OCI-LY7 (cell line): ENCODE measurements around the gene CYP2F1. TPM values are rescaled to one million over a fixed set of nuclear protein-coding genes. Genes with fewer than 3 reads are reported as not detected.

Source experiments
- BruUV-seq: library from RNA; stranded (reverse); fragments of 400-500 nt; replicated peaks from 2 replicates; lab custom pipeline; 2021; lab: Mats Ljungman, UMichigan
- CTCF ChIA-PET: fragments of 300-600 bp; sonication (Branson Sonifier 250); formaldehyde crosslinking; loops from one replicate; lab custom pipeline; 2022; ENCODE audit warnings: antibody characterized with exemption; ENCODE audit not compliant: unreplicated experiment; lab: Charles Lee
- POLR2A ChIA-PET: fragments of 300-600 bp; sonication (Branson Sonifier 250); formaldehyde crosslinking; loops from one replicate; lab custom pipeline; 2022; ENCODE audit warnings: antibody characterized with exemption; lab: Charles Lee
- DNase-seq: peaks from one replicate; pipeline ENCODE4 v3.0.0-alpha.2; 2015; ENCODE audit warnings: low spot score
- H2AFZ ChIP-seq: fragments of 200-600 bp; sonication (generic), shearing (Covaris generic); 2 replicates; pipeline ENCODE4 v1.6.1; 2014; ENCODE audit warnings: mild to moderate bottlenecking, antibody characterized with exemption, low read length, moderate library complexity
- H3K27ac ChIP-seq: fragments of 200-600 bp; sonication (generic); 2 replicates; pipeline ENCODE4 v1.5.1; 2014; ENCODE audit warnings: mixed run types, low read depth, mild to moderate bottlenecking, moderate library complexity, low read length, inconsistent platforms; ENCODE audit not compliant: poor library complexity, severe bottlenecking
- H3K36me3 ChIP-seq: fragments of 200-600 bp; sonication (generic); 2 replicates; pipeline ENCODE4 v1.6.1; 2014; ENCODE audit warnings: mild to moderate bottlenecking, antibody characterized with exemption, low read length, moderate library complexity, mixed read lengths; ENCODE audit not compliant: insufficient read depth
- H3K4me1 ChIP-seq: fragments of 200-600 bp; sonication (generic); 2 replicates; pipeline ENCODE4 v1.5.1; 2014; ENCODE audit warnings: mild to moderate bottlenecking, low read length; ENCODE audit not compliant: insufficient read depth, poor library complexity, severe bottlenecking
- H3K4me2 ChIP-seq: fragments of 200-600 bp; sonication (generic); 2 replicates; pipeline ENCODE4 v1.6.1; 2014; ENCODE audit warnings: mild to moderate bottlenecking, low read length
- H3K4me3 ChIP-seq: fragments of 200-600 bp; sonication (generic); 2 replicates; pipeline ENCODE4 v1.5.1; 2014; ENCODE audit warnings: mild to moderate bottlenecking, low read depth, low read length; ENCODE audit not compliant: poor library complexity, severe bottlenecking
- H3K79me2 ChIP-seq: fragments of 200-600 bp; sonication (generic); 2 replicates; pipeline ENCODE4 v1.6.1; 2016; ENCODE audit warnings: low read depth, mild to moderate bottlenecking, low read length, moderate library complexity, mixed read lengths; ENCODE audit not compliant: insufficient read depth
- H3K9me2 ChIP-seq: fragments of 200-600 bp; sonication (generic); 2 replicates; pipeline ENCODE4 v1.6.1; 2016; ENCODE audit warnings: mild to moderate bottlenecking, low read length, mixed read lengths; ENCODE audit not compliant: insufficient read depth
- H3K9me3 ChIP-seq: fragments of 200-600 bp; sonication (generic); 2 replicates; pipeline ENCODE4 v1.6.1; 2014; ENCODE audit warnings: mild to moderate bottlenecking, mixed run types, low read length, mixed read lengths
- H4K20me1 ChIP-seq: fragments of 200-600 bp; sonication (generic); 2 replicates; pipeline ENCODE4 v1.6.1; 2014; ENCODE audit warnings: mild to moderate bottlenecking, antibody characterized with exemption, low read length, moderate library complexity, mixed read lengths; ENCODE audit not compliant: insufficient read depth
- EZH2phosphoT487 ChIP-seq: fragments of 200-600 bp; sonication (generic); IDR thresholded peaks from 2 replicates; pipeline ENCODE4 v1.6.1; 2018; ENCODE audit warnings: low read depth, borderline replicate concordance, mild to moderate bottlenecking, mixed run types, antibody characterized with exemption, low read length, moderate library complexity, mixed read lengths
- intact Hi-C: fragments of 100-400 bp; cut with micrococcal nuclease; formaldehyde crosslinking; loops from one replicate; pipeline ENCODE4 v1.10.0; 2022; ENCODE audit not compliant: unreplicated experiment
- total RNA-seq, 2 experiments: library from RNA; depleted of rRNA in 1 of 2; stranded (reverse); fragments of >200 nt in 1 of 2; shearing (Covaris generic) in 1 of 2; gene quantifications; 2 replicates each; pipeline ENCODE4 v1.2.3, GENCODE V29; 2014 to 2022
- TF ChIP-seq, protein P1 (sequence below): fragments of 200-600 bp; sonication (generic); conservative IDR thresholded peaks from 2 replicates; pipeline ENCODE4 v1.5.1; 2014; ENCODE audit warnings: mild to moderate bottlenecking, antibody characterized with exemption, low read length, moderate library complexity, mixed read lengths

The CYP2F1 gene
- total RNA-seq, 2 experiments from 2014 or later, result not detected

DNA sequence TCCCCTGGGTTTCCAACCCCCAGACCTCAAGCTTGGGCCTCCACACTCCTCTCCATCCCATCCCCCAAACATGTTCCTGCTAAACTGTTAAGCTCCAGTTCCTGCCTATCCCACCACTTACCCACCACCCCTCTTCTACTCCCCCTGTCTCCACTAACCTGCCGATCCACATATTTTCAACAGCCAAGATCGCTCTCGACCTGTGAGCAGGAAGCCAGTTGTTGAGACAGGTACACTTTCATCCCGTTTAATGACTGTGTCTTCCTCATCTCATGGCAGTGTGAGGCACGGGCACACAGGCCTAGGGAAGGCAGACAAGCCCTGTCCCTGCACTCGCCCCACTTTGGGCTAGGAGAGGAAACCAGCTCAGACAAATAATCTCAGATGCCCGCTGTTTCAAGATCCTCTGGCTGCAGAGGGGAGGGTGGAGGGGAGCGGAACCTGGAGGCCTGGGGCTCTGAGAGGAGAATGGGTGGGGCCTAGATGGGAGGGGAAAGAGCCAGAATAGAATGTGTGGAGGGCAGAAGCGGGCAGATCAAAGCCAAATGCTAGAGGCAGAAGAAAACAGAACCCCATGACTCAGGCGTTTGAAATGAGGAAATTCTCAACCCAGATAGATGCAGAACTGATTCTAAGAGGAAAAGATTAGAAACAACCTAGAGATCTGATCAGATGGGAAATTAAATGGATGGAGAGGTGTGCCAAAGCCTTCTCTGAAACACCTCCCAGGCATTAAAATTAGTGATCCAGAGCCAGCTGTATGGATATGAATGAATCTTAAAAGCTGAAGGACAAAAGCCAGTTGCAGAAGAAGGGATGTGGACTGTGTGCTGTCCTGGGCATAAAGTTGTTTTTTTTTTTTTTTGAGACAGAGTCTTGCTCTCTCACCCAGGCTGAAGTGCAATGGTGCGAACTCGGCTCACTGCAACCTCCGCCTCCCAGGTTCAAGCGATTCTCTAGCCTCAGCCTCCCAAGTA, 61.9 kb downstream of the CYP2F1 start:
- no peaks in the 10 kb centered on the region for H3K79me2 ChIP-seq
- no peak overlapping the region for H3K4me2 ChIP-seq
- peak; percentile 24 for DNase-seq
- H3K9me2 ChIP-seq, result no peaks in the 10 kb centered on the region
- no peaks in the 10 kb centered on the region for H4K20me1 ChIP-seq
- no peak overlapping the region for H3K27ac ChIP-seq
- H3K9me3 ChIP-seq, result no peaks in the 10 kb centered on the region
- no peaks in the 10 kb centered on the region for H3K36me3 ChIP-seq
- H3K4me3 ChIP-seq, result no peak overlapping the region
- H2AFZ ChIP-seq, result no peak overlapping the region
- BruUV-seq, result no TSS peak
- POLR2A ChIA-PET, result no interaction called here
- CTCF ChIA-PET, result no interaction called here
- intact Hi-C loops, result no loop called here
- TF ChIP-seq, protein P1, sequence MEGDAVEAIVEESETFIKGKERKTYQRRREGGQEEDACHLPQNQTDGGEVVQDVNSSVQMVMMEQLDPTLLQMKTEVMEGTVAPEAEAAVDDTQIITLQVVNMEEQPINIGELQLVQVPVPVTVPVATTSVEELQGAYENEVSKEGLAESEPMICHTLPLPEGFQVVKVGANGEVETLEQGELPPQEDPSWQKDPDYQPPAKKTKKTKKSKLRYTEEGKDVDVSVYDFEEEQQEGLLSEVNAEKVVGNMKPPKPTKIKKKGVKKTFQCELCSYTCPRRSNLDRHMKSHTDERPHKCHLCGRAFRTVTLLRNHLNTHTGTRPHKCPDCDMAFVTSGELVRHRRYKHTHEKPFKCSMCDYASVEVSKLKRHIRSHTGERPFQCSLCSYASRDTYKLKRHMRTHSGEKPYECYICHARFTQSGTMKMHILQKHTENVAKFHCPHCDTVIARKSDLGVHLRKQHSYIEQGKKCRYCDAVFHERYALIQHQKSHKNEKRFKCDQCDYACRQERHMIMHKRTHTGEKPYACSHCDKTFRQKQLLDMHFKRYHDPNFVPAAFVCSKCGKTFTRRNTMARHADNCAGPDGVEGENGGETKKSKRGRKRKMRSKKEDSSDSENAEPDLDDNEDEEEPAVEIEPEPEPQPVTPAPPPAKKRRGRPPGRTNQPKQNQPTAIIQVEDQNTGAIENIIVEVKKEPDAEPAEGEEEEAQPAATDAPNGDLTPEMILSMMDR, result no peak
- no peak for TF ChIP-seq EZH2phosphoT487
- H3K4me1 ChIP-seq, result no peaks in the 10 kb centered on the region

Other genes starting within 250 kb of the CYP2F1 start
- not detected in 2 replicates for gene CYP2A7, start 232.2 kb upstream of the CYP2F1 start, total RNA-seq (2014; rRNA removed; shearing (Covaris generic))
- gene CYP2A7, start 232.2 kb upstream of the CYP2F1 start, total RNA-seq (2022), result not detected in 2 replicates
- not detected in 2 replicates for gene CYP2B6, start 123.2 kb upstream of the CYP2F1 start, total RNA-seq (2014; rRNA removed; shearing (Covaris generic))
- not detected in 2 replicates for gene CYP2B6, start 123.2 kb upstream of the CYP2F1 start, total RNA-seq (2022)
- gene CYP2A13, start 26.0 kb upstream of the CYP2F1 start, total RNA-seq (2014; rRNA removed; shearing (Covaris generic)), result not detected in 2 replicates
- not detected in 2 replicates for gene CYP2A13, start 26.0 kb upstream of the CYP2F1 start, total RNA-seq (2022)
- not detected in 2 replicates for gene CYP2S1, start 78.8 kb downstream of the CYP2F1 start, total RNA-seq (2014; rRNA removed; shearing (Covaris generic))
- gene CYP2S1, start 78.8 kb downstream of the CYP2F1 start, total RNA-seq (2022), result not detected in 2 replicates
- gene AXL, start 104.8 kb downstream of the CYP2F1 start, total RNA-seq (2014; rRNA removed; shearing (Covaris generic)), result not detected in 2 replicates
- gene AXL, start 104.8 kb downstream of the CYP2F1 start, total RNA-seq (2022), result not detected in 2 replicates
- 194 and 200 TPM in 2 replicates for gene HNRNPUL1, start 149.9 kb downstream of the CYP2F1 start, total RNA-seq (2014; rRNA removed; shearing (Covaris generic))
- gene HNRNPUL1, start 149.9 kb downstream of the CYP2F1 start, total RNA-seq (2022), result 360 and 377 TPM in 2 replicates
- gene CCDC97, start 195.7 kb downstream of the CYP2F1 start, total RNA-seq (2014; rRNA removed; shearing (Covaris generic)), result 14.4 and 15.0 TPM in 2 replicates
- gene CCDC97, start 195.7 kb downstream of the CYP2F1 start, total RNA-seq (2022), result 35.0 and 36.6 TPM in 2 replicates
- 10.9 and 15.5 TPM in 2 replicates for gene TGFB1, start 239.5 kb downstream of the CYP2F1 start, total RNA-seq (2014; rRNA removed; shearing (Covaris generic))
- 69.9 and 88.8 TPM in 2 replicates for gene TGFB1, start 239.5 kb downstream of the CYP2F1 start, total RNA-seq (2022)
- 1.7 and 3.9 TPM in 2 replicates for gene B9D2, start 249.7 kb downstream of the CYP2F1 start, total RNA-seq (2014; rRNA removed; shearing (Covaris generic))
- 3.4 and 5.2 TPM in 2 replicates for gene B9D2, start 249.7 kb downstream of the CYP2F1 start, total RNA-seq (2022)